Endothelial cell of umbilical vein (primary cell): ENCODE results near the gene PRKAG1. TPM values are rescaled to one million over a fixed set of nuclear protein-coding genes. Genes with fewer than 3 reads are reported as not detected.

Experiments
- BruUV-seq: library from RNA; stranded (reverse); fragments of 400-500 nt; replicated peaks from 2 replicates; lab custom pipeline; 2021; lab: Mats Ljungman, UMichigan
- CTCF ChIA-PET: fragments of 300-600, 350-600 bp; sonication (Branson Sonifier 250); formaldehyde crosslinking; loops from one replicate; lab custom pipeline; 2021; ENCODE audit warnings: antibody characterized with exemption, inconsistent platforms; lab: Charles Lee
- POLR2A ChIA-PET: fragments of 300-600, 350-600 bp; sonication (Branson Sonifier 250); formaldehyde crosslinking; loops from one replicate; lab custom pipeline; 2021; ENCODE audit warnings: antibody characterized with exemption, inconsistent platforms; lab: Charles Lee
- DNase-seq: peaks from one replicate; pipeline ENCODE4 v3.0.0-alpha.2; 2011; ENCODE audit warnings: low read depth, low spot score
- FAIRE-seq: peaks from 2 replicates; lab custom pipeline; 2011; peaks lifted over from hg19 to GRCh38; lab: Jason Lieb, UNC
- H2AFZ ChIP-seq: 2 replicates; pipeline ENCODE4 v1.6.0; 2012; ENCODE audit warnings: low read depth, low read length, control low read depth, inconsistent platforms
- H3K27ac ChIP-seq: 2 replicates; pipeline ENCODE4 v1.5.1; 2011; ENCODE audit warnings: low read depth, mild to moderate bottlenecking, control low read depth, low read length, moderate library complexity; ENCODE audit not compliant: insufficient read depth
- H3K27me3 ChIP-seq, 2 experiments: 2 replicates each; pipeline versions ENCODE4 v1.6.0 to v1.6.1; 2011; ENCODE audit warnings: low read length in 2 of 2, mixed read lengths in 1 of 2; ENCODE audit not compliant: control insufficient read depth in 2 of 2, insufficient read depth in 2 of 2
- H3K36me3 ChIP-seq, 2 experiments: 2 replicates in 1 of 2; 3 replicates in 1 of 2; pipeline ENCODE4 v1.5.1; 2011; ENCODE audit warnings: low read length in 2 of 2, mild to moderate bottlenecking in 1 of 2, moderate library complexity in 1 of 2; ENCODE audit not compliant: control insufficient read depth in 2 of 2, insufficient read depth in 2 of 2; ENCODE audit errors: extremely low read depth in 1 of 2
- H3K4me1 ChIP-seq: 3 replicates; pipeline ENCODE4 v1.5.1; 2011; ENCODE audit warnings: mild to moderate bottlenecking, low read length; ENCODE audit not compliant: control insufficient read depth, insufficient read depth; ENCODE audit errors: extremely low read depth
- H3K4me2 ChIP-seq: 2 replicates; pipeline ENCODE4 v1.6.1; 2011; ENCODE audit warnings: low read length, control low read depth, mixed read lengths; ENCODE audit not compliant: insufficient read depth
- H3K4me3 ChIP-seq, 3 experiments: fragments of 200-600 bp in 1 of 3; sonication (generic), shearing (Covaris generic) in 1 of 3; replicated peaks in 1 of 3; 2 replicates each; pipeline ENCODE4 v1.5.1; 2011 to 2016; ENCODE audit warnings: control low read depth in 3 of 3, low read length in 3 of 3, mild to moderate bottlenecking in 2 of 3, inconsistent platforms in 1 of 3, low read depth in 1 of 3, moderate library complexity in 1 of 3; ENCODE audit not compliant: insufficient read depth in 1 of 3
- H3K79me2 ChIP-seq: 2 replicates; pipeline ENCODE4 v1.6.0; 2012; ENCODE audit warnings: low read length, inconsistent platforms; ENCODE audit not compliant: control insufficient read depth, insufficient read depth
- H3K9ac ChIP-seq: replicated peaks from 2 replicates; pipeline ENCODE3; 2011; ENCODE audit warnings: low read length, control low read depth; ENCODE audit not compliant: insufficient read depth; ENCODE audit errors: extremely low read depth
- H3K9me1 ChIP-seq: replicated peaks from 3 replicates; pipeline ENCODE4 v1.6.0; 2011; ENCODE audit warnings: mild to moderate bottlenecking, low read length; ENCODE audit not compliant: control insufficient read depth, insufficient read depth; ENCODE audit errors: extremely low read depth
- H3K9me3 ChIP-seq: replicated peaks from 2 replicates; pipeline ENCODE4 v1.5.1; 2012; ENCODE audit warnings: low read length, inconsistent platforms; ENCODE audit not compliant: control insufficient read depth, insufficient read depth
- H4K20me1 ChIP-seq: replicated peaks from 2 replicates; pipeline ENCODE3; 2011; ENCODE audit warnings: mild to moderate bottlenecking, low read length; ENCODE audit not compliant: control insufficient read depth, insufficient read depth; ENCODE audit errors: extremely low read depth
- CTCF ChIP-seq, 2 donors: IDR thresholded peaks; 1 replicate in 1 of 2; 2 replicates in 1 of 2; pipeline ENCODE4 v1.5.1; 2011; ENCODE audit warnings: low read length in 2 of 2, mild to moderate bottlenecking in 2 of 2, moderate library complexity in 2 of 2, control low read depth in 1 of 2, inconsistent platforms in 1 of 2, low read depth in 1 of 2; ENCODE audit not compliant: insufficient read depth in 1 of 2; ENCODE audit errors: extremely low read depth in 1 of 2
- FOS ChIP-seq: IDR thresholded peaks from 2 replicates; pipeline ENCODE4 v1.6.1; 2011; ENCODE audit warnings: mild to moderate bottlenecking, low read length, moderate library complexity, borderline replicate concordance; ENCODE audit not compliant: insufficient read depth
- POLR2AphosphoS5 ChIP-seq: IDR thresholded peaks from 2 replicates; pipeline ENCODE4 v1.6.1; 2012; ENCODE audit warnings: low read depth, mild to moderate bottlenecking, control low read depth, low read length, moderate library complexity; ENCODE audit not compliant: insufficient read depth
- dilution Hi-C: fragments of 300-500 bp; cut with MboI; formaldehyde crosslinking; loops from one replicate; pipeline ENCODE4 v1.15.0; 2019; ENCODE audit warnings: low sequenced_read_pairs; ENCODE audit not compliant: extremely low pct_ligation_motif_present
- intact Hi-C: fragments of 100-400 bp; cut with micrococcal nuclease; formaldehyde crosslinking; loops from one replicate; pipeline ENCODE4 v1.10.0; 2022
- polyA plus RNA-seq, 4 experiments: library from polyadenylated mRNA; depleted of rRNA in 3 of 4; stranded (reverse) in 3 of 4; unstranded in 1 of 4; fragments of >200 nt; gene quantifications; 2 replicates each; pipeline versions ENCODE4 v1.2.1 to v1.2.3, GENCODE V29; 2011 to 2012; ENCODE audit warnings: missing spikeins in 1 of 4
- total RNA-seq: library from RNA; stranded (reverse); gene quantifications from 2 replicates; pipeline ENCODE4 v1.2.3, GENCODE V29; 2021

The PRKAG1 gene
- total and polyA plus RNA-seq, 2 donors (not counting 3 experiments of a cell fraction or from before 2014, with no cell fraction given), result 52.1 to 54.9 TPM

- no peak for FAIRE-seq
- no peak overlapping the region for H3K27ac ChIP-seq
Measured at GRCh38 chr12:49014547-49014946, 4.0 kb downstream of the PRKAG1 start.

More at GRCh38 chr12:49014547-49014946, 4.0 kb downstream of the PRKAG1 start:
- H3K9me3 ChIP-seq, result no peaks in the 10 kb centered on the region
- H3K9ac ChIP-seq, result no peak overlapping the region
- no peaks in the 10 kb centered on the region for H3K27me3 ChIP-seq
- peaks cover 3 to 8% of the 10 kb centered on the region in 2 experiments for H3K36me3 ChIP-seq
- DNase-seq, result no peak
- ChIA-PET POLR2A (no interaction called here), CTCF (interaction anchor here (1.2 to 8.7 kb wide), 5 partner anchors 9 to 29 kb away, joined by 3 to 115 read pairs (median 4); no protein-coding TSS in a partner anchor)
- no peak overlapping the region for H3K4me3 ChIP-seq
- intact Hi-C loops (no loop called here), dilution Hi-C loops (no loop called here)
- H3K79me2 ChIP-seq, result peaks cover 10% of the 10 kb centered on the region
- no TSS peak for BruUV-seq
- no peak overlapping the region for H2AFZ ChIP-seq
- no peaks in the 10 kb centered on the region for H4K20me1 ChIP-seq
- peak in 1 of 2 donors; percentile 3 for TF ChIP-seq CTCF (IDR thresholded peaks at IDR 0.05; ENCODE audit: extremely low read depth in 1 of 2, insufficient read depth in 1 of 2, low read depth in 1 of 2, low read length in 2 of 2)
- no peak for TF ChIP-seq FOS
- no peak for TF ChIP-seq POLR2AphosphoS5
- no peaks in the 10 kb centered on the region for H3K9me1 ChIP-seq
- peaks cover 15% of the 10 kb centered on the region for H3K4me1 ChIP-seq
- no peak overlapping the region for H3K4me2 ChIP-seq
